Measurements from ENCODE around the gene RPS2.

RPS2 gene

GRCh38 chr16:1918351-1919326 is 46.0 kb downstream of the RPS2 start, which contains the start of gene HS3ST6:
HS3ST6 (minus strand) TSS chr16:1918415; CDS start chr16:1918323, 92 bp downstream.
- no peak for DNase-seq
- Histone ChIP-seq H3K4me3 (ENCODE audit: low read depth in 1 of 2, low read length in 2 of 2) (no peak within 1 kb of the TSS), H3K9ac (ENCODE audit: low read depth, low read length) (no peak within 1 kb of the TSS), H3K27me3 (ENCODE audit: insufficient read depth, low read length, poor library complexity) (peaks cover 2% of the 10 kb centered on the region), H3K4me2 (ENCODE audit: insufficient read depth, low read length) (no peak within 1 kb of the TSS), H4K20me1 (ENCODE audit: insufficient read depth, low read length) (no peaks in the 10 kb centered on the region), H3K36me3 (ENCODE audit: insufficient read depth, low read length) (no peaks in the 10 kb centered on the region), H3K79me2 (ENCODE audit: insufficient read depth, low read length) (no peaks in the 10 kb centered on the region), H2AFZ (ENCODE audit: low read depth, low read length) (no peak within 1 kb of the TSS), H3K27ac (ENCODE audit: low read length) (no peak within 1 kb of the TSS), H3K4me1 (ENCODE audit: insufficient read depth, low read length) (no peaks in the 10 kb centered on the region), H3K9me3 (ENCODE audit: insufficient read depth, low read length, severe bottlenecking) (no peaks in the 10 kb centered on the region)
- no peak for ATAC-seq (ENCODE audit: insufficient read depth, low read depth)
- TF ChIP-seq CTCF (IDR thresholded peaks at IDR 0.05; ENCODE audit: borderline replicate concordance, extremely low read depth, low read length, poor library complexity, severe bottlenecking) = no peak
- no peak for TF ChIP-seq EZH2 (IDR thresholded peaks at IDR 0.05; ENCODE audit: borderline replicate concordance, low read depth, low read length, severe bottlenecking)

GRCh38 chr16:1917665-1918350 is 46.8 kb downstream of the RPS2 start:
- H3K9me3 ChIP-seq (ENCODE audit: insufficient read depth, low read length, severe bottlenecking) = no peaks in the 10 kb centered on the region
- no peaks in the 10 kb centered on the region for H3K4me1 ChIP-seq (ENCODE audit: insufficient read depth, low read length)
- no peaks in the 10 kb centered on the region for H4K20me1 ChIP-seq (ENCODE audit: insufficient read depth, low read length)
- no peaks in the 10 kb centered on the region for H3K36me3 ChIP-seq (ENCODE audit: insufficient read depth, low read length)
- ATAC-seq (ENCODE audit: insufficient read depth, low read depth) (no peak), DNase-seq (no peak)
- H3K4me3 ChIP-seq (ENCODE audit: low read depth in 1 of 2, low read length in 2 of 2) = no peak overlapping the region
- H2AFZ ChIP-seq (ENCODE audit: low read depth, low read length) = no peak overlapping the region
- no peak overlapping the region for H3K4me2 ChIP-seq (ENCODE audit: insufficient read depth, low read length)
- no peak overlapping the region for H3K9ac ChIP-seq (ENCODE audit: low read depth, low read length)
- H3K27me3 ChIP-seq (ENCODE audit: insufficient read depth, low read length, poor library complexity) = no peaks in the 10 kb centered on the region
- no peak overlapping the region for H3K27ac ChIP-seq (ENCODE audit: low read length)
- no peaks in the 10 kb centered on the region for H3K79me2 ChIP-seq (ENCODE audit: insufficient read depth, low read length)
- no peak for TF ChIP-seq EZH2 (IDR thresholded peaks at IDR 0.05; ENCODE audit: borderline replicate concordance, low read depth, low read length, severe bottlenecking)
- no peak for TF ChIP-seq CTCF (IDR thresholded peaks at IDR 0.05; ENCODE audit: borderline replicate concordance, extremely low read depth, low read length, poor library complexity, severe bottlenecking)

GRCh38 chr16:1917056-1917664 is 47.5 kb downstream of the RPS2 start:
- Histone ChIP-seq H3K36me3 (ENCODE audit: insufficient read depth, low read length) (no peaks in the 10 kb centered on the region), H3K9me3 (ENCODE audit: insufficient read depth, low read length, severe bottlenecking) (no peaks in the 10 kb centered on the region), H3K4me2 (ENCODE audit: insufficient read depth, low read length) (no peak overlapping the region), H3K4me3 (ENCODE audit: low read depth in 1 of 2, low read length in 2 of 2) (no peak overlapping the region), H3K9ac (ENCODE audit: low read depth, low read length) (no peak overlapping the region), H3K4me1 (ENCODE audit: insufficient read depth, low read length) (no peaks in the 10 kb centered on the region), H3K79me2 (ENCODE audit: insufficient read depth, low read length) (no peaks in the 10 kb centered on the region), H3K27me3 (ENCODE audit: insufficient read depth, low read length, poor library complexity) (no peaks in the 10 kb centered on the region), H2AFZ (ENCODE audit: low read depth, low read length) (no peak overlapping the region), H3K27ac (ENCODE audit: low read length) (no peak overlapping the region), H4K20me1 (ENCODE audit: insufficient read depth, low read length) (no peaks in the 10 kb centered on the region)
- DNase-seq (no peak), ATAC-seq (ENCODE audit: insufficient read depth, low read depth) (no peak)
- TF ChIP-seq EZH2 (IDR thresholded peaks at IDR 0.05; ENCODE audit: borderline replicate concordance, low read depth, low read length, severe bottlenecking) (no peak), CTCF (IDR thresholded peaks at IDR 0.05; ENCODE audit: borderline replicate concordance, extremely low read depth, low read length, poor library complexity, severe bottlenecking) (no peak)
